ENCODE data around the gene PLCB4.

The PLCB4 gene

DNA sequence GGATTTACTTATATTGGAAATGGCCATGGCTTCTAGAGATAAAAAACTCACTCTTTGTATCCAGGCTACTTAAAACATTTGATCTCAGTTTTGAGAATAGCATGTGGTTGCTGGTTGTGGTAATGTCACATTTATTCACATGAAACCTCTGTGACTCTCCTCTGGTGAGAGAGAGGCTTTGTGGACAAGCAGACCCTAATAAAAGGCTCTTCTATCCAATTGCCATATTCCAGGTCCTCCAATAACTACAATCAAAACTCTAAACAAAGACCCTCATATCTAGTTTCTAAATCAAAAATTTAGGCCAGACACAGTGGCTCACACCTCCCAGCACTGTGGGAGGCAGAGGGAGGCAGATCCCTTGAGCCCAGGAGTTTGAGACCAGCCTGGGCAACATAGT is 269.2 kb downstream of the PLCB4 start:
- no peaks in the 10 kb centered on the region for H3K27me3 ChIP-seq (ENCODE audit: control insufficient read depth, insufficient read depth, low read length)
- no peaks in the 10 kb centered on the region for H3K36me3 ChIP-seq (ENCODE audit: control insufficient read depth, insufficient read depth, low read length)
- H3K4me3 ChIP-seq (ENCODE audit: low read depth, low read length), result no peak overlapping the region
- H3K4me1 ChIP-seq (ENCODE audit: control insufficient read depth, insufficient read depth, low read length), result peaks cover 3% of the 10 kb centered on the region
- no peak overlapping the region for H3K9ac ChIP-seq (ENCODE audit: low read length)
- no peak overlapping the region for H3K27ac ChIP-seq (ENCODE audit: low read depth, low read length)
- H3K9me3 ChIP-seq (ENCODE audit: control insufficient read depth, insufficient read depth, low read depth, low read length), result no peaks in the 10 kb centered on the region

DNA sequence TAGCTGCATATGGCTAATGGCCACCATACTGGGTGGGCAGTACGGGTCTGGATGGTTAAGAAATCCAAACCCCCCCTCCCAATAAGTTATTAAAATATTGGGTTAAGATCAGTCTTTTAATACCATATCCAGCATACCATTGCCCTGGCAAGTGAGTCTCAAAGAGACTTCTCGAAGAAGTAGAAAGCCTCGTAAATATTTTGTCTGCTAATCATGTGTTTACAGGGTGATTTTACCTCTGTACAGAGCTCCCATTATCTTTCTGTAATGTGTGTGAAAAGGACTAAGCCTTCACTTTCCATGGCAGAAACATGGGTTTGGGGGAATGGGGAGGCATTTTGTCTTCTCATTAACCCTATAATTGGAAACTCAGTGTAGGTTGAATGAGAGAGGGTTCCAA is 270.8 kb downstream of the PLCB4 start:
- no peak overlapping the region for H3K27ac ChIP-seq (ENCODE audit: low read depth, low read length)
- no peak overlapping the region for H3K4me3 ChIP-seq (ENCODE audit: low read depth, low read length)
- H3K9me3 ChIP-seq (ENCODE audit: control insufficient read depth, insufficient read depth, low read depth, low read length), result no peaks in the 10 kb centered on the region
- H3K4me1 ChIP-seq (ENCODE audit: control insufficient read depth, insufficient read depth, low read length), result no peaks in the 10 kb centered on the region
- no peaks in the 10 kb centered on the region for H3K36me3 ChIP-seq (ENCODE audit: control insufficient read depth, insufficient read depth, low read length)
- no peak overlapping the region for H3K9ac ChIP-seq (ENCODE audit: low read length)
- H3K27me3 ChIP-seq (ENCODE audit: control insufficient read depth, insufficient read depth, low read length), result no peaks in the 10 kb centered on the region

GRCh38 chr20:9342651-9343050 is 273.8 kb downstream of the PLCB4 start:
- Histone ChIP-seq H3K27ac (ENCODE audit: low read depth, low read length) (no peak overlapping the region), H3K9me3 (ENCODE audit: control insufficient read depth, insufficient read depth, low read depth, low read length) (no peaks in the 10 kb centered on the region), H3K4me3 (ENCODE audit: low read depth, low read length) (no peak overlapping the region), H3K27me3 (ENCODE audit: control insufficient read depth, insufficient read depth, low read length) (no peaks in the 10 kb centered on the region), H3K4me1 (ENCODE audit: control insufficient read depth, insufficient read depth, low read length) (peaks cover 6% of the 10 kb centered on the region; the same call in 1 of the 2 replicates), H3K9ac (ENCODE audit: low read length) (no peak overlapping the region), H3K36me3 (ENCODE audit: control insufficient read depth, insufficient read depth, low read length) (no peaks in the 10 kb centered on the region)

DNA sequence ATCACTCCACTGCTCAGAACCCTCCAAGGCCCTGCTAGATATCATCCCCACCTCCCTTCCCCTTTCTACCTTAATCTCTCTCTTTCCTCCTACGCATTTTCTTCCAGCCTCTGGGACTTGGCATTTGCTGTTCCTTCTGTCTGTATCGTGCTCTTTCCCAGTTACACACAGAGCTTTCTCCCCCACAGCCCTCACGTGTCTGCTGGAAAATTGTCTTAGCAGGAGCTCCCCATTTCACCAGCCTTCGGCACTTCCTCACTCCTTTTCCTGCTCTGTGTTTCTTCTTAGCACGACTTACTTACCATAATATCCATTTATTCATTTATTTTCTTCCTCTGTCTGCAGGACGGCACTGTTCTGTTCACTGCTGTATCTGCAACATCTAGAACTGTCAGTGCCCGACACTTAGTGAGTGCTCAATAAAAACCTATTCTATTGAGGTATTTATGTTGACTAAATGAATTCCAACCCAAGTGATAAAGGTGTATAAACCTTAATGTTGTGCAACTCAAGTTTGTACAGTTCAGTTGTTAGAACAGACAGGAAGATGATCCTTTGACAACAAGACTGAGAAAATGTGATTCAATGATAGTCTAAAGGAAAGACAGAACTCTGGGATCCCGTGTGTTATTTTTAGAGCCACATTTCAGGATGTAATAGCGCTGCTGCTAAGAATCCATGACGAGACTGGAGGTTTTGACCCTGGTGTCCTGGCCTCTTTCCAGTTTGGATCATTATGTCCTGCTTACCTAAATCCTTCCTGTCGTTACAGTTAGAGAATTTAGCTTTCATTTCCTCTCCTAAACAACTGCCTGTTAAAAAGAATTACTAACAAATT is 275.4 kb downstream of the PLCB4 start:
- Histone ChIP-seq H3K9me3 (ENCODE audit: control insufficient read depth, insufficient read depth, low read depth, low read length) (no peaks in the 10 kb centered on the region), H3K9ac (ENCODE audit: low read length) (no peak overlapping the region), H3K27me3 (ENCODE audit: control insufficient read depth, insufficient read depth, low read length) (no peaks in the 10 kb centered on the region), H3K4me1 (ENCODE audit: control insufficient read depth, insufficient read depth, low read length) (peaks cover 6% of the 10 kb centered on the region; the same call in 1 of the 2 replicates), H3K27ac (ENCODE audit: low read depth, low read length) (no peak overlapping the region), H3K4me3 (ENCODE audit: low read depth, low read length) (no peak overlapping the region), H3K36me3 (ENCODE audit: control insufficient read depth, insufficient read depth, low read length) (no peaks in the 10 kb centered on the region)

GRCh38 chr20:9348316-9348715 is 279.4 kb downstream of the PLCB4 start:
- Histone ChIP-seq H3K4me1 (ENCODE audit: control insufficient read depth, insufficient read depth, low read length) (peaks cover 6% of the 10 kb centered on the region; the same call in 1 of the 2 replicates), H3K36me3 (ENCODE audit: control insufficient read depth, insufficient read depth, low read length) (no peaks in the 10 kb centered on the region), H3K9ac (ENCODE audit: low read length) (no peak overlapping the region), H3K4me3 (ENCODE audit: low read depth, low read length) (no peak overlapping the region), H3K27me3 (ENCODE audit: control insufficient read depth, insufficient read depth, low read length) (no peaks in the 10 kb centered on the region), H3K27ac (ENCODE audit: low read depth, low read length) (no peak overlapping the region), H3K9me3 (ENCODE audit: control insufficient read depth, insufficient read depth, low read depth, low read length) (no peaks in the 10 kb centered on the region)

DNA sequence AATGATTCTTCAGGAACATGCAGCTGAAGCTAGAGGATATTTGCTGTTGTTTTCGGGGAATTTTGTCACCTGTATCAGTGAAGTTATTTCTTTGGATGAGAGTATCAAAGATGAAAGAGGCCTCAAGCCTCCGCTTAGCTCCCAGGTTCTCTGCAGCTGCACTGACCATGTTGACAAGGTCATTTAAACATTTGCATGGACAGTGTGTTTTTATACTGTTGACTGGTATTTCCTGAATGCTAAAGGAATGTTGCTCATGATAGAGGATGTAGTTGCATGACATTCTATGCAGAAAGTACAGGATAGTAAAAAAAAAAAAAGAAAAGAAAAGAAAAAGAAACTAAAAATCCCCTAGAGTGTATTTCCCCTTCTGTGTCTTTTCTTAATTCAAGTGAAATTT is 279.9 kb downstream of the PLCB4 start:
- Histone ChIP-seq H3K9ac (ENCODE audit: low read length) (no peak overlapping the region), H3K36me3 (ENCODE audit: control insufficient read depth, insufficient read depth, low read length) (no peaks in the 10 kb centered on the region), H3K9me3 (ENCODE audit: control insufficient read depth, insufficient read depth, low read depth, low read length) (no peaks in the 10 kb centered on the region), H3K4me3 (ENCODE audit: low read depth, low read length) (no peak overlapping the region), H3K4me1 (ENCODE audit: control insufficient read depth, insufficient read depth, low read length) (peaks cover 6% of the 10 kb centered on the region; the same call in 1 of the 2 replicates), H3K27ac (ENCODE audit: low read depth, low read length) (no peak overlapping the region), H3K27me3 (ENCODE audit: control insufficient read depth, insufficient read depth, low read length) (no peaks in the 10 kb centered on the region)

GRCh38 chr20:9349249-9349648 is 280.4 kb downstream of the PLCB4 start:
- Histone ChIP-seq H3K36me3 (ENCODE audit: control insufficient read depth, insufficient read depth, low read length) (no peaks in the 10 kb centered on the region), H3K9ac (ENCODE audit: low read length) (no peak overlapping the region), H3K27me3 (ENCODE audit: control insufficient read depth, insufficient read depth, low read length) (no peaks in the 10 kb centered on the region), H3K4me1 (ENCODE audit: control insufficient read depth, insufficient read depth, low read length) (peaks cover 6% of the 10 kb centered on the region; the same call in 1 of the 2 replicates), H3K4me3 (ENCODE audit: low read depth, low read length) (no peak overlapping the region), H3K9me3 (ENCODE audit: control insufficient read depth, insufficient read depth, low read depth, low read length) (no peaks in the 10 kb centered on the region), H3K27ac (ENCODE audit: low read depth, low read length) (no peak overlapping the region)

GRCh38 chr20:9352739-9353138 is 283.9 kb downstream of the PLCB4 start:
- no peak overlapping the region for H3K9ac ChIP-seq (ENCODE audit: low read length)

DNA sequence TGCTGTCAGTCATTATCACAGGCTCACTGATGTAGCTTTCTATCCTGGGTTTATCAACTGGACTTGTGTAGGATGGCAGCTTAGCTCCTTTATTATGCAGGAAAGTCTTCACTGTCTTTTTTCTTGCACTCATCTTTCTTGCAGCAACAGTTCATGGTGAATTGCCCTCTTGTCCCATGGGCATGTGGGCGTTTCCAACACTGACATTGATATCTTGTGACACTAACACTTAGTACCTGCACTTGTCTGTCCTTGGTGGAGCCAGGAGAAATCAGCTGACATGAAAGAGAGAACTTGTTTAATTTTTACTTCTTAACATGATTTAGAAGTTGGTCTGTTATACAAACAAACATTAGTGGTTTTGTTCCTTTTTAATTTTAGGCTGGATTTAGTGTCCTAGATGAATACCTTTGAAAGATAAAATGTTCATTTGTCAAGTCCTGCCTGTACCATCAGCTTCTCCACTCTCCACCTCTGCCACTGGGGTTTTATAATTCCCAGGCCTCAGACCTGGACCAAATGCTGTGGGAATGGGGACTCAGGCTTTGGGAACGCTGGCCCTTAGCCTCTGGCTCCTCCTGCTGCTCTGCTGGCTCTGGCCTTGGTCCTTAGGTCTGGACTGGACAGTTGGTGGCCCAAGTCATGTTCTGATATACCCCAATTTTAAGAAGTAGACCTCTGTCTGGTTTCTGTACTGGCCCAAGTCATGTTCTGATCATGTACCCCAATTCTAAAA is 284.5 kb downstream of the PLCB4 start:
- H3K36me3 ChIP-seq (ENCODE audit: control insufficient read depth, insufficient read depth, low read length), result no peaks in the 10 kb centered on the region
- no peaks in the 10 kb centered on the region for H3K9me3 ChIP-seq (ENCODE audit: control insufficient read depth, insufficient read depth, low read depth, low read length)
- H3K27me3 ChIP-seq (ENCODE audit: control insufficient read depth, insufficient read depth, low read length), result no peaks in the 10 kb centered on the region
- no peak overlapping the region for H3K27ac ChIP-seq (ENCODE audit: low read depth, low read length)
- no peak overlapping the region for H3K4me3 ChIP-seq (ENCODE audit: low read depth, low read length)
- H3K4me1 ChIP-seq (ENCODE audit: control insufficient read depth, insufficient read depth, low read length), result no peaks in the 10 kb centered on the region
- no peak overlapping the region for H3K9ac ChIP-seq (ENCODE audit: low read length)

More at GRCh38 chr20:9352739-9353138, 283.9 kb downstream of the PLCB4 start:
- Histone ChIP-seq H3K4me3 (ENCODE audit: low read depth, low read length) (no peak overlapping the region), H3K27me3 (ENCODE audit: control insufficient read depth, insufficient read depth, low read length) (no peaks in the 10 kb centered on the region), H3K4me1 (ENCODE audit: control insufficient read depth, insufficient read depth, low read length) (no peaks in the 10 kb centered on the region), H3K36me3 (ENCODE audit: control insufficient read depth, insufficient read depth, low read length) (no peaks in the 10 kb centered on the region), H3K27ac (ENCODE audit: low read depth, low read length) (no peak overlapping the region), H3K9me3 (ENCODE audit: control insufficient read depth, insufficient read depth, low read depth, low read length) (no peaks in the 10 kb centered on the region)

- no peak overlapping the region for H3K9ac ChIP-seq (ENCODE audit: low read length)
Measured at GRCh38 chr20:9353916-9354276, 285.0 kb downstream of the PLCB4 start.

DNA sequence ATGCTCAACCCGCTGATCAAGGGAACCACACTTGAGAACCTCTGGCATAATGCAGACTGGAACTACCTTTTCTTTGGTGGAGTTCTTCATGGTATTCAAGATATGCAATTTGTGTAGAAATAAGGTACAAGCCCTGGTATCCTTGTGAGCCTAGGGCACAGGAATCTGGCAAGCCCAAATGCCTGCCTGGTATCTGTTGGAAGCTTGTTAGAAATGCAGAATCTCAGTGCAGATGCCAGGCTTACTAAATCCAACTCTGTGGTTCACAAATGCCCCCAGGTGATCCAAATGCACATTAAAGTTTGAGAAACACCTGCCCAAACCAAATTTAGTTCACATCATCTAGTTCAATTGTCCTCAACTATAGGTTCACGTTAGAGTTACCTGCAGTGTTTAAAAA is 285.7 kb downstream of the PLCB4 start:
- H3K4me3 ChIP-seq (ENCODE audit: low read depth, low read length), result no peak overlapping the region
- no peak overlapping the region for H3K27ac ChIP-seq (ENCODE audit: low read depth, low read length)
- no peaks in the 10 kb centered on the region for H3K4me1 ChIP-seq (ENCODE audit: control insufficient read depth, insufficient read depth, low read length)
- no peaks in the 10 kb centered on the region for H3K36me3 ChIP-seq (ENCODE audit: control insufficient read depth, insufficient read depth, low read length)
- H3K27me3 ChIP-seq (ENCODE audit: control insufficient read depth, insufficient read depth, low read length), result no peaks in the 10 kb centered on the region
- H3K9me3 ChIP-seq (ENCODE audit: control insufficient read depth, insufficient read depth, low read depth, low read length), result no peaks in the 10 kb centered on the region
- H3K9ac ChIP-seq (ENCODE audit: low read length), result no peak overlapping the region

More at GRCh38 chr20:9353916-9354276, 285.0 kb downstream of the PLCB4 start:
- Histone ChIP-seq H3K4me1 (ENCODE audit: control insufficient read depth, insufficient read depth, low read length) (no peaks in the 10 kb centered on the region), H3K27ac (ENCODE audit: low read depth, low read length) (no peak overlapping the region), H3K27me3 (ENCODE audit: control insufficient read depth, insufficient read depth, low read length) (no peaks in the 10 kb centered on the region), H3K4me3 (ENCODE audit: low read depth, low read length) (no peak overlapping the region), H3K36me3 (ENCODE audit: control insufficient read depth, insufficient read depth, low read length) (no peaks in the 10 kb centered on the region), H3K9me3 (ENCODE audit: control insufficient read depth, insufficient read depth, low read depth, low read length) (no peaks in the 10 kb centered on the region)

All from HUES6 (cell line).